Transverse colon (tissue), 4 donors: ENCODE results near the gene SLC26A6.

Experiments used
- POLR2AphosphoS5 ChIP-seq, 3 donors: sonication (generic); formaldehyde crosslinking; IDR thresholded peaks; one replicate each; pipeline ENCODE4 v1.6.1; 2016; ENCODE audit warnings: antibody characterized with exemption in 3 of 3
- TF ChIP-seq, protein P1 (sequence below), 5 experiments: fragments of 200-600 bp in 3 of 5; fragments of 450-650 bp in 2 of 5; sonication (generic) in 3 of 5; IDR thresholded peaks; 1 replicate in 2 of 5; 2 replicates in 3 of 5; pipeline ENCODE4 v1.5.1; 2016 to 2017; ENCODE audit warnings: antibody characterized with exemption in 5 of 5, inconsistent platforms in 3 of 5, mild to moderate bottlenecking in 2 of 5, moderate library complexity in 1 of 5

DNA sequence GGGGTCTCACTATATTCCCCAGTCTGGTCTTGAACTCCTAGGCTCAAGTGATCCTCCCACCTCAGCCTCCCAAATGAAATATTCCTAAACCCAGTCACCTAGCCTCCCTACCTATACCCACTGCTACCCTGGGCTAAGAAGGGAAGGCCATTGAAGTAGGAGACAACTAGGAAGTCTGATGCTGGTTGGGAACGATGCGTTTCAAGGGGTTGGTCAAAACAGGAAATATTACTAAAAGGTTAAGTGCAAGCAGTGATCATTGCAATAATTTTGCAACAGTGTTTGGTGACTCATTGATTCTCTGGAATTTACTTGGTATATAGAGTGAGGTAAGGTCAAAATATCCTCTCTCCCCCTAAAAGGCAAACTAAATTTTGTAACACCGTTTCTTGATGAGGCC is 21.2 kb downstream of the SLC26A6 start:
- TF ChIP-seq POLR2AphosphoS5 (IDR thresholded peaks at IDR 0.05) = no peak
- TF ChIP-seq, protein P1, sequence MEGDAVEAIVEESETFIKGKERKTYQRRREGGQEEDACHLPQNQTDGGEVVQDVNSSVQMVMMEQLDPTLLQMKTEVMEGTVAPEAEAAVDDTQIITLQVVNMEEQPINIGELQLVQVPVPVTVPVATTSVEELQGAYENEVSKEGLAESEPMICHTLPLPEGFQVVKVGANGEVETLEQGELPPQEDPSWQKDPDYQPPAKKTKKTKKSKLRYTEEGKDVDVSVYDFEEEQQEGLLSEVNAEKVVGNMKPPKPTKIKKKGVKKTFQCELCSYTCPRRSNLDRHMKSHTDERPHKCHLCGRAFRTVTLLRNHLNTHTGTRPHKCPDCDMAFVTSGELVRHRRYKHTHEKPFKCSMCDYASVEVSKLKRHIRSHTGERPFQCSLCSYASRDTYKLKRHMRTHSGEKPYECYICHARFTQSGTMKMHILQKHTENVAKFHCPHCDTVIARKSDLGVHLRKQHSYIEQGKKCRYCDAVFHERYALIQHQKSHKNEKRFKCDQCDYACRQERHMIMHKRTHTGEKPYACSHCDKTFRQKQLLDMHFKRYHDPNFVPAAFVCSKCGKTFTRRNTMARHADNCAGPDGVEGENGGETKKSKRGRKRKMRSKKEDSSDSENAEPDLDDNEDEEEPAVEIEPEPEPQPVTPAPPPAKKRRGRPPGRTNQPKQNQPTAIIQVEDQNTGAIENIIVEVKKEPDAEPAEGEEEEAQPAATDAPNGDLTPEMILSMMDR (IDR thresholded peaks at IDR 0.05) = no peak
